ENCODE measurements around the gene FANCD2OS. TPM values are rescaled to one million over a fixed set of nuclear protein-coding genes. Genes with fewer than 3 reads are reported as not detected.

The FANCD2OS gene
- polyA plus RNA-seq (2011; rRNA removed) = not detected in 2 replicates
- polyA minus RNA-seq (2011; rRNA and poly(A)+ RNA removed) = not detected in 2 replicates

- Histone ChIP-seq H3K27ac (ENCODE audit: low read depth, low read length) (no peak within 1 kb of the TSS), H3K9me3 (ENCODE audit: control insufficient read depth, insufficient read depth, low read length) (no peaks in the 10 kb centered on the region), H3K27me3 (ENCODE audit: control insufficient read depth, insufficient read depth, low read length) (no peaks in the 10 kb centered on the region), H3K4me3 (ENCODE audit: low read depth, low read length) (no peak within 1 kb of the TSS)
- CTCF ChIA-PET = no interaction called here
- POLR2A ChIA-PET = no interaction called here
- no peak for DNase-seq (ENCODE audit: low read depth, low spot score)
- TF ChIP-seq CTCF (IDR thresholded peaks at IDR 0.05; ENCODE audit: low read depth, low read length) = no peak
These were observed at the start of gene FANCD2OS for GRCh38 chr3:10108091-10108490. TSS of gene FANCD2OS (minus strand) at chr3:10108255. CDS start at chr3:10104774, 3,481 bp downstream.

DNA sequence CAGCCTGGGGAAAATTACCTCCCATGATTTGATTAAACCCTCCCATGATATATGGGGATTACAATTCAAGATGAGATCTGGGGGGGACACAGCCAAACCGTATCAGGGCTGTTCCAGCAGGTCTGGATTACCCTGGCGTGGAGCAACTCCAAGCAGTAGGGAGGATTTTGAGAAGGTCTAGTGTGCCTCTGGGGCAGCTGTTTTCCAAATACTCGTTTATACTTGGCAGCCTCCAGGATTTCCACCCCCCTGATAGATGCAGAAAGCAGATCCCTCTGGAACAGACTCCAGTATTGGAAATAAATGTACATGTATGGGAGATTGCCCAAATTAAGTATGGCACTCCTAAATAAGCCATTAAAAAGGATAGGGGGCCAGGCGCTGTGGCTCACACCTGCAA lies 49.0 kb upstream of the FANCD2OS start:
- DNase-seq (ENCODE audit: low read depth, low spot score) = no peak
- Histone ChIP-seq H3K9me3 (ENCODE audit: control insufficient read depth, insufficient read depth, low read length) (no peaks in the 10 kb centered on the region), H3K27me3 (ENCODE audit: control insufficient read depth, insufficient read depth, low read length) (no peaks in the 10 kb centered on the region), H3K27ac (ENCODE audit: low read depth, low read length) (no peak overlapping the region), H3K4me3 (ENCODE audit: low read depth, low read length) (no peak overlapping the region)
- POLR2A ChIA-PET = no interaction called here
- no peak for TF ChIP-seq CTCF (IDR thresholded peaks at IDR 0.05; ENCODE audit: low read depth, low read length)
- CTCF ChIA-PET = no interaction called here

- Histone ChIP-seq H3K27me3 (ENCODE audit: control insufficient read depth, insufficient read depth, low read length) (no peaks in the 10 kb centered on the region), H3K4me3 (ENCODE audit: low read depth, low read length) (no peak overlapping the region), H3K27ac (ENCODE audit: low read depth, low read length) (no peak overlapping the region), H3K9me3 (ENCODE audit: control insufficient read depth, insufficient read depth, low read length) (no peaks in the 10 kb centered on the region)
- ChIA-PET CTCF (no interaction called here), POLR2A (interaction anchor here (1.6 kb wide), 1 partner anchor 14 kb away, joined by 4 read pairs; the partner anchor contains the start of gene VHL)
- TF ChIP-seq CTCF (IDR thresholded peaks at IDR 0.05; ENCODE audit: low read depth, low read length) = no peak
- DNase-seq (ENCODE audit: low read depth, low spot score) = no peak
These were observed 47.6 kb upstream of the FANCD2OS start for GRCh38 chr3:10155658-10156057.

GRCh38 chr3:10155123-10155472 lies 47.0 kb upstream of the FANCD2OS start:
- ChIA-PET CTCF (no interaction called here), POLR2A (interaction anchor here (1.6 kb wide), 1 partner anchor 14 kb away, joined by 4 read pairs; the partner anchor contains the start of gene VHL)
- Histone ChIP-seq H3K9me3 (ENCODE audit: control insufficient read depth, insufficient read depth, low read length) (no peaks in the 10 kb centered on the region), H3K27me3 (ENCODE audit: control insufficient read depth, insufficient read depth, low read length) (no peaks in the 10 kb centered on the region), H3K4me3 (ENCODE audit: low read depth, low read length) (no peak overlapping the region), H3K27ac (ENCODE audit: low read depth, low read length) (no peak overlapping the region)
- no peak for TF ChIP-seq CTCF (IDR thresholded peaks at IDR 0.05; ENCODE audit: low read depth, low read length)
- no peak for DNase-seq (ENCODE audit: low read depth, low spot score)

GRCh38 chr3:10154335-10155122 lies 46.5 kb upstream of the FANCD2OS start:
- ChIA-PET CTCF (no interaction called here), POLR2A (interaction anchor here (0.6 to 1.6 kb wide), 2 partner anchors 13 to 16 kb away, joined by 4 to 6 read pairs; partner anchors contain the start of gene VHL)
- Histone ChIP-seq H3K27me3 (ENCODE audit: control insufficient read depth, insufficient read depth, low read length) (no peaks in the 10 kb centered on the region), H3K4me3 (ENCODE audit: low read depth, low read length) (no peak overlapping the region), H3K27ac (ENCODE audit: low read depth, low read length) (no peak overlapping the region), H3K9me3 (ENCODE audit: control insufficient read depth, insufficient read depth, low read length) (no peaks in the 10 kb centered on the region)
- no peak for TF ChIP-seq CTCF (IDR thresholded peaks at IDR 0.05; ENCODE audit: low read depth, low read length)
- no peak for DNase-seq (ENCODE audit: low read depth, low spot score)

Data from AG04450 (cell line).